ENCODE results near the gene SUMO3.

- no peak for TF ChIP-seq CTCF (IDR thresholded peaks at IDR 0.05)
- TF ChIP-seq POLR2A (IDR thresholded peaks at IDR 0.05), result no peak
- no peak for TF ChIP-seq POLR2AphosphoS5 (IDR thresholded peaks at IDR 0.05)
- TF ChIP-seq EP300 (IDR thresholded peaks at IDR 0.05), result no peak
Observed at GRCh38 chr21:44831227-44831860, 13.5 kb upstream of the SUMO3 start.
